ENCODE results near the gene CFAP410.

The CFAP410 gene

DNA sequence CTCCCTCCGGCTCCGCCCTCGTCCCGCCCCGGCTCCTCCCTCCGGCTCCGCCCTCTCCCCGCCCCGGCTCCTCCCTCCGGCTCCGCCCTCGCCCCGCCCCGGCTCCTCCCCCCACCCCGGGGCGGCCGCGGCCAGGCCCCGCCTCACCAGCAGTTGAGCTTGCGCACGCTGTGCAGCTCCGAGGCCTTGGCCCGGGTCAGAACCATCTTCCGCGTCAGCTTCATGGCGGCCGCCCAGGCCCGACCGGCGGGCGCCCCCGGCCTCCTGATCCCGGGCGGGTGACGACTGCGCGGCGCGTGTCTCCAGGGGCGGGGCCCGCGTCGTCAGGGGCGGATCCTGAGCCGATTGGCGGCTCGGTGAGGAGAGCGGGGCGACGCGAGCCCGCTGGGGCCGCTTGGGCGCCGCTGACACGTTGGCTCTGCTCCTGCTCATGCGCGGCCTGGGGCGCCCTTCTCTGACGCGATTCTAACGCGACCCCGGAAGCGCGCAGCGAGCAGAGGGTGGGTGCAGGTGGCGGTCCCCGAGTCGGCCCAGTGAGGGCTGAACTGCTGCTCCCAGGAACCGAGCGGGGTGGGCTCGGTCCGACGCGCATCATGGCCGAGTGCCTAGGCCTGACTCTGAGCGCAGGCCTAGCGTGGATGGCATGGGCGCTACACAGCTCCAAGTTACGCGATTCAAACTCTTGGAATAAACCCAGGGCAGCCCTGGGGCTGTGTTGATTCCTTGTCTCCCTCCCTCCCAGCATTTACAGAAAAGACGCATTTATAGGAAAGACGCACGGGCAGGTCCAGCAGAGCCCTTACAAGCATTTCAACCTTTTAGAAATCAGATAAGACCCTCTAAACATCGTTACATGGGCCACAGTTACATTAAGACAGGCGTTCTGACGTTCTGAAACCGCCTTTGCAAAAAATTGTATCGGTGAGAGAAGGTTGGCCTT is at the start of gene CFAP410:
TSS of gene CFAP410 (minus strand) at position 420 of the 940 bp plus-strand sequence. CDS start at position 224, 196 bp downstream.
- TF ChIP-seq, protein P1, sequence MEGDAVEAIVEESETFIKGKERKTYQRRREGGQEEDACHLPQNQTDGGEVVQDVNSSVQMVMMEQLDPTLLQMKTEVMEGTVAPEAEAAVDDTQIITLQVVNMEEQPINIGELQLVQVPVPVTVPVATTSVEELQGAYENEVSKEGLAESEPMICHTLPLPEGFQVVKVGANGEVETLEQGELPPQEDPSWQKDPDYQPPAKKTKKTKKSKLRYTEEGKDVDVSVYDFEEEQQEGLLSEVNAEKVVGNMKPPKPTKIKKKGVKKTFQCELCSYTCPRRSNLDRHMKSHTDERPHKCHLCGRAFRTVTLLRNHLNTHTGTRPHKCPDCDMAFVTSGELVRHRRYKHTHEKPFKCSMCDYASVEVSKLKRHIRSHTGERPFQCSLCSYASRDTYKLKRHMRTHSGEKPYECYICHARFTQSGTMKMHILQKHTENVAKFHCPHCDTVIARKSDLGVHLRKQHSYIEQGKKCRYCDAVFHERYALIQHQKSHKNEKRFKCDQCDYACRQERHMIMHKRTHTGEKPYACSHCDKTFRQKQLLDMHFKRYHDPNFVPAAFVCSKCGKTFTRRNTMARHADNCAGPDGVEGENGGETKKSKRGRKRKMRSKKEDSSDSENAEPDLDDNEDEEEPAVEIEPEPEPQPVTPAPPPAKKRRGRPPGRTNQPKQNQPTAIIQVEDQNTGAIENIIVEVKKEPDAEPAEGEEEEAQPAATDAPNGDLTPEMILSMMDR (IDR thresholded peaks at IDR 0.05; ENCODE audit: low read length, missing control alignments), result no peak
- H3K4me3 ChIP-seq (replicated peaks; ENCODE audit: low read depth, low read length), result peak within 1 kb of the TSS; percentile 96
- peak; percentile 96 for DNase-seq (ENCODE audit: low read depth)

GRCh38 chr21:44384968-44385367 is 45.8 kb upstream of the CFAP410 start:
- TF ChIP-seq, protein P1 (IDR thresholded peaks at IDR 0.05; ENCODE audit: low read length, missing control alignments), result no peak
- H3K4me3 ChIP-seq (replicated peaks; ENCODE audit: low read depth, low read length), result no peak overlapping the region
- DNase-seq (ENCODE audit: low read depth), result no peak

DNA sequence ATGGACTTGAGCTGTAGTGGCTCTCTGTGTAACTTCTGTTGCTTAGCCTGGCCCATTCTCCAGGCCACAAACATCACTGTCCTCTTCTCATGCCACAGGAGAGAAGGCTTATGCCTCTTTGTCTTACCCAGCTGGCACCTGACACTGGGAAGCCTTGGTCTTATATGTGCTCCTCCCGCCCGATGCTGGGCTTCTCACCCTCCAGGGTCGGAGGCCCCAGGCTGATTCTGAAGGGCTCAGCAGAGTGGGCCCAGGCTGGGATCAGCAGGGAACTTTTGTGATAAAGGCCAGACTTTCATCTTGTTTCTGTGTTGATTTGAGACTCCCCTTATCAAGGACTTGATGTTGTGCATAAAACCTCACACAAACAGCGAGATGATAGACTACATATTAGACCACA is 44.0 kb upstream of the CFAP410 start:
- H3K4me3 ChIP-seq (replicated peaks; ENCODE audit: low read depth, low read length), result no peak overlapping the region
- TF ChIP-seq, protein P1 (IDR thresholded peaks at IDR 0.05; ENCODE audit: low read length, missing control alignments), result no peak
- DNase-seq (ENCODE audit: low read depth), result no peak

- H3K4me3 ChIP-seq (replicated peaks; ENCODE audit: low read depth, low read length), result no peak overlapping the region
- TF ChIP-seq, protein P1 (IDR thresholded peaks at IDR 0.05; ENCODE audit: low read length, missing control alignments), result no peak
These were observed 43.3 kb upstream of the CFAP410 start for GRCh38 chr21:44382536-44382935.

GRCh38 chr21:44381874-44382273 is 42.7 kb upstream of the CFAP410 start:
- DNase-seq (ENCODE audit: low read depth), result no peak
- TF ChIP-seq, protein P1 (IDR thresholded peaks at IDR 0.05; ENCODE audit: low read length, missing control alignments), result no peak

More at GRCh38 chr21:44382536-44382935, 43.3 kb upstream of the CFAP410 start:
- DNase-seq (ENCODE audit: low read depth), result no peak

GRCh38 chr21:44380876-44381275 is 41.7 kb upstream of the CFAP410 start:
- TF ChIP-seq, protein P1 (IDR thresholded peaks at IDR 0.05; ENCODE audit: low read length, missing control alignments), result no peak

More at GRCh38 chr21:44381874-44382273, 42.7 kb upstream of the CFAP410 start:
- no peak overlapping the region for H3K4me3 ChIP-seq (replicated peaks; ENCODE audit: low read depth, low read length)

More at GRCh38 chr21:44380876-44381275, 41.7 kb upstream of the CFAP410 start:
- H3K4me3 ChIP-seq (replicated peaks; ENCODE audit: low read depth, low read length), result no peak overlapping the region
- no peak for DNase-seq (ENCODE audit: low read depth)

Data from fibroblast of pulmonary artery (primary cell).